HS-27A (cell line): Measurements from ENCODE around the gene C19orf85.
"Not testable (repeated sequence)": the region's sequence is repeated elsewhere in the genome, so short reads cannot be mapped to it uniquely, and the experiment has no call there.

ENCODE experiments used
- DNase-seq: peaks from one replicate; pipeline ENCODE4 v3.0.0-alpha.2; 2012; ENCODE audit warnings: low read depth, missing footprints

C19orf85 gene

DNA sequence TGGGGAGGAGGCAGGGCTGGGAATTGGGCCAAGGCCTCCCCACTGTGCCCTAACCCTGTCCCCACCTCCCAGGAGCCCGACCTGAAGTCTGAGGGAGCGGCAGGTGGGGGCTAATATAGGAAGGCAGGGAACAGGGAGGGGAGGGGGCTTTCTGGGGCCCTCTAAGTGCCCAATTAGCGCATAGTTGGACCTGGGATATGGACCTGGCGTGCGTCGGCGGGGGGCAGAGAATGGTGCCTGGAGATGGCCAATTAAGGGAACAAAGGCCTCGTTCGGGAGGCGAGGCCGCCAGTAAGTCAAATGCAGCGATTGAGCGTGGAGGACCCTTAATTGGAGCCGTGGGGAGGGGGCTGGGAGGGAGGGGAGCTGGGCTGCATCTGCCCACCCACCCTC lies at the start of gene C19orf85:
Gene C19orf85, minus strand, starts transcription at position 90 of the 393 bp plus-strand sequence. CDS start 197 bp downstream, outside the sequence.
- DNase-seq: no peak

DNA sequence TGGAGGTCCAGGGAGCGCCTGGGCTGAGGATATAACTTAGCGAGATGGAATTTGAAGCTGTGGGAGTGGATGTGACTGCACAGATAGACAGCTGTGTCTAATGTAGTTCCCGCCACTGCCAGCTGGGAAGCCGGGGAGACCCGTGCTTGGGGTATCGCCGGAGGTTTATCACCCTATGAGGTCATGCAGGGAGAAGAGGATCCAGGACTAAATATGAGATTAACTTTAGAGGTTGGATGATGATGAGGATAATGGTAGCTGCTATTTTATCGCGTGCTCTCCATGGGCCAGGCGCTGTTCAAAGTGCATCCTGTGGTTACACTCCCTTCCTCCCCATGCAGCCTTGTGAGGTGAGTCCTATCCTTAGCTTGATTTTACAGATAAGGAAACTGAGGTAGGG lies 43.6 kb upstream of the C19orf85 start:
- no peak for DNase-seq

DNA sequence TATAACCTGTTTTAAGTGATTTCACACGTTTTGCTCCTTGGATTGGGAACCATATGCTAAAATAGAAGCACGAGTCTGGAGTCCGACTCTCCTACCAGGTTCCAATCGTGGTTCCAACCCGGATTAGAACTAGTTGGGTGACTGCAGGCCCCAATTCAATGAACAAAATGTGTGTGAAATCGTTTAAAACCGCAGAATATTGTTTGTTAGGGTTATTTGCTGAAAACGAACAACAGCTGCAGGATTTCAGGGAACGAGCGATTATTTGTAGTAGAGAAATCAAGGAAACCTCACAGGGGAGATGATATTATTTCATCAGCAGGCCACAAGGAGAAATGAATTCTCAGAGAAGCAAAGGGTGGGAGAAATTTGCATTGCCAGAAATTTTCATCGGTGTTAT lies 40.4 kb upstream of the C19orf85 start:
- DNase-seq: no peak

GRCh38 chr19:55504252-55504603 lies 39.7 kb upstream of the C19orf85 start:
- DNase-seq: no peak

DNA sequence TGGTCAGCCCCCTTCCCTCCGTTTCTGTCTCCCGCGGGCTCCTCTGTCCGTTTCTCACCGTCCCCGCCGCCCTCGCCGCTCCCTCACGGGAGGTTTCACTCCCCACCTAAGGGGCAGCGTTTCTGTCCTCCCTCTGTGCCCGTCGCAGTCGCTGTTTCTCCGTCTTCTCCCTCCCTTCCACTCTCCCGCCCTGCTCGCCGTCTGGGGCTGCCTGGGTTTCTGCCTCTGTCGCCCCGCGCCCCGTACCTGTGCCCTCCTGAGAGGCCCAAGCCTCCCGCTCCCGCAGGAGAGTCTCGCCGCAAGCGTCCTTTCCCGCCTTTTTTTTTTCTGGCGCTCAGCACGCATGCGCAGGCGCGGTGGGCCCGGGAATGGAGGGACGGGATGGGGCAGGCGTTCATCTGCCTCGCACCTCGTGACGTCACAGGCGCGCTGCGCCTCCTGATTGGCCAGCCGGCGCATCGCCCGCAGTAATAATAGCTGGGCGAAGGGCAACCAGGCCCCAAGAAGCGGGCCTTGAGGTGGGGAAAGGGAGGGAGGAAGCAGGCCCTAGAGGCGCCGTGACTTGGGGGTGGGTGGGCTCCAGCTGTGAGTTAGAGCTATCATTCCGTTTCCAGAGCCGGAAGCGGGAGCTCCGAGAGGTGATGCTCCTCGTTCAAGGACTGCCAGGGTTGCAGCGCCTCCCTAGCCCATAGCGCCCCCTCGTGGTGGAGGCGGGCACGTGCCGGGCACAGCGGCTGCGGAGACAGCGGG lies 39.1 kb upstream of the C19orf85 start:
- peak; percentile 95 for DNase-seq

- no peak for DNase-seq
Measured at GRCh38 chr19:55503157-55503501, 38.6 kb upstream of the C19orf85 start.

DNA sequence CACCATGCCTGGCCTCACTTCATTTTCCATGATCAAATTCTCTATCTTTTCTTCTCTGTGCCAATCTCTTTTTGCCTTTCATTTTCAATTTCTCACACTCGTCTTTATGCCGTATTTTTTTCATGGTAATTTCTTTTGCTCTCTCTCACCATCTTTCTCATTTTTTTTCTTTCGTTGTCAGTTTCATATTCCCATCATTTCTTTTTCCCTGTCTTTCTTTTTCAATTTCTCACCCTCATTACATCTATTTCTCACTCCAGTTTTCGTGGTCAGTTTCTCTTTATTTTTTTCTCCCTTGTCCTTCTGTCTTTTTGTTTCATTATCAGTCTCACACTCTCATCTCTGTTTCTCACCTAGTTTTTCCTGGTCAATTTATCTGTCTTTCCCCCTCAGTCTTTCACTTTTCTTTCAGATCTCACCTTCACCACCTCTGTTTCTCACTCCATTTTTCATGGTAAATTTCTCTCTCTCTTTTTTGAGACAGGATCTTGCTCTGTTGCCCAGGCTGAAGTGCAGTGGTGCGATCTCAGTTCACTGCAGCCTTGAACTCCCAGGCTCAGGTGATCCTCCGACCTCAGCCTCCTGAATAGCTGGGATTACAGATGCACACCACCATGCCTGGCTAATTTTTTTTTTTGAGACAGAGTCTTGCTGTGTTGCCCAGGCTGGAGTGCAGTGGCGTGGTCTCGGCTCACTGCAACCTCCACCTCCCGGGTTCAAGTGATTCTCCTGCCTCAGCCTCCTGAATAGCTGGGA lies 37.8 kb upstream of the C19orf85 start:
- DNase-seq: no peak

- DNase-seq: no peak
Measured at GRCh38 chr19:55500368-55500952, 35.9 kb upstream of the C19orf85 start.

- no peak for DNase-seq
Measured at GRCh38 chr19:55498246-55498840, 33.8 kb upstream of the C19orf85 start.

GRCh38 chr19:55497763-55498162 lies 33.2 kb upstream of the C19orf85 start:
- DNase-seq: no peak

DNA sequence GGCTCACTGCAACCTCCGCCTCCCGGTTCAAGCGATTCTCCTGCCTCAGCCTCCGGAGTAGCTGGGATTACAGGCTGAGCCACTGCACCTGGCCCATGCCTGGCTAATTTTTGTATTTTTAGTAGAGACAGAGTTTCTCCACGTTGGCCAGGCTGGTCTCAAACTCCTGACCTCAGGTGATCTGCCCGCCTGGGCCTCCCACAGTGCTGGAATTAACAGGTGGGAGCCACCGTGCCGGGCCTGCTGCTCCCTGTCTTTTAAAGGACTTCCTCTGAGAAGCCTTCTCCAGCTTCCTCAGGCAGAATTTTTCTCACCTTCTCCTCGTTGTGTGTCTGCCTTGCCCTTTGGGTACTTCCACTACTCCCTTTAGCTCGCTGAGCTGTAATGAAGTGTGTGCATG lies 32.3 kb upstream of the C19orf85 start:
- DNase-seq: not testable (repeated sequence)

DNA sequence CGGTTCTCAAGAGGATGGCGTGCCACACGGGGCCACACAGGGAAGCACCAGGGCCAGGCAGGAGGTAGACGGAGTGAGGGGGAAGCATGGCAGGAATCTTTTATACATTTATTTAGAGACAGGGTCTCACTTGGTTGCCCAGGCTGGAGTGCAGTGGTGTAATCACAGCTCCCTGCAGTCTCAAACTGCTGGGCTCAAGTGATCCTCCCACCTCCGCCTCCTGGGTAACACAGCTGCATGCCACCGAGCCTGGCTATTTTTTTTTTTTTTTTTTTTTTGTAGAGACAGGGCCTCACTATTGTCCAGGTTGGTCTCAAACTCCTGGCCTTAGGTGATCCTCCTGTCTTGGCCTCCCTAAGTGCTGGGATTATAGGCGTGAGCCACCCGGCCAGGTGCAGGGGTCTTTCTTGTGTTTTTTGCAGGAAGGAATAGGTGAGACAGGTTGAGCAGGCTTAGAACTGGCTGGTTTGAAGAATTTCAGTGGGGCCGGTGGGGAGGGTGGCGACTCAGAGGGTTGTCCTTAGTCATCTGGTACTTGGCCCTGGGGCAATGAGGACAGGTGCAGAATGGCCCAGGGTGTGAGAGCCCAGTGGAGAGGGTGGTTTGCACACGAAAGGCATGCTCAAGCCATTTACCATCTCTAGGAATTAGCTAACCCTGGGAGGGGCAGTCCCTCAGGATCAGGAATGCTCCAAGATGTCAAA lies 31.2 kb upstream of the C19orf85 start:
- DNase-seq: no peak

GRCh38 chr19:55494172-55494761 lies 29.7 kb upstream of the C19orf85 start:
- DNase-seq: no peak

DNA sequence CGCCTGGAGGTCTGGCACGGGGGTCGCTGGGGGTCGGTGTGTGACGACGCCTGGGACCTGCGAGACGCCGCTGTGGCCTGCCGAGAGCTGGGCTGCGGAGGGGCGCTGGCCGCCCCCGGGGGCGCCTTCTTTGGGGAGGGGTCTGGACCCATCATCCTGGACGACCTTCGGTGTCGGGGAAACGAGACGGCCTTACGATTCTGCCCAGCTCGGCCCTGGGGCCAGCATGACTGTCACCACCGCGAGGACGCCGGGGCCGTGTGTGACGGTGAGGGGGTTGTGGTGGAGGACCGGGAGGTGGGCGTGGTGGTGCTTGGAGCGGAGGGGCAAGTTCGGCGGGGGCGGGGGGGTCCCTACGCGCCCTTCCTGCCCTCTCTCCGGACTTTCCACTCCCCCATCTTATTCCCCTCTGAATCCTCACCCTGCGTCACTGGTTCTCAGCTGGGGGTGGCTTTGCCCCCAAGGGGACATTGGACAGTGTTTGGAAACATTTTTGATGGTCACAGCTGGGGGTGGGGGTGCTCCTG lies 29.2 kb upstream of the C19orf85 start:
- DNase-seq: no peak

DNA sequence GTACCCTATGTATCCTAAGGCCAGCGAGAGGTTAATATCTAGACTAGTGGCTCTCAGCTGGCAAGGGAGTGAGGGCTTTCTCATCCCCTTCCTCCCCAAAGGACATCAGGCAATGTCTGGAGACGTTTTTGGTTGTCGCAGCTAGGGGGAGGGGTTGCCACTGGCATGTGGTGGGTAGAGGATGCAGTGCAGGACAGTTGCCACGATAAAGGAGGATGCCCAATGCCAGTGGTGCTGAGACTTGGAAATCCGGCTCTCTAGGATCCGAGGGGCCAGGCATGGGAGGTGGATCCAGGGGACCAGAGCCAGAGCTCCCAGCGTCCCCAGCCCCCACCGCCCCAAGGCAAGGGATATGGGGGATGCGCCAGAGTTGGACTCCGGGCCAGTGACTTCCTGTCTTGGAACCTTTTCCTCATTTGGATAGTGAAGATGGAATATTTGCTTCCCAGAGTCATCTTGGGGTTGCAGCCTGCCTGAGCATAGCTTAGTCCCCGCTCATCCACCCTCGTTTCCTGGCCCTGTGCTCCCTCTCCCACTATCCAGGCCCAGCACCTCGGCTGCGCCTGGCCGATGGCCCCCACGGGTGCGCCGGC lies 28.6 kb upstream of the C19orf85 start:
- no peak for DNase-seq

DNA sequence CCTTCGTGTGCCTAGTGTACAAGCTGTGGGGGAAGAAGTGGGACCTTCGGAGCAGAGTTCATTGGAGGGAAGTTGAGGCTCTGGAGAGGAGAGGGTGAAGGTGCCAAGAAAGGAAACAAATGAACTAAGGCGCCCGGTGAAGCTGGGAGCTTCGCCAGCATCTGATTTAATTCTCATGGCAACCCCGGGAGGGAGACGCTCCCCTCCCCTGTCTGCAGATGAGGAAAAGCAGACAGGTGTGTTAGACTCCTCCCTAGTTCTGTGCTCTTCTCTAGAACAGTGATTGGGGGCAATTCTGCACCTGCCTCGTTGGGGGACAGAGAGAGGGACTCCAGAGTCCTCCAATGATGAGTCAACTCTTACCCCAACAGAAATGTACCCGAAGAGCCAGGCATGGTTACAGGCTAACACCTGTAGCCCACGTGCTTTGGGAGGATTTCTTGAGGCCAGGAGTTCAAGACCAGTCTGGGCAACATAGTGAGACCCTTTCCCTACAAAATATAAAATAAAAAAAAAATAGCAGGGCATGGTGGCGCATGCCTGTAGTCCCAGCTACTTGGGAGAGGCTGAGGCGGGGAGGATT lies 27.9 kb upstream of the C19orf85 start:
- no peak for DNase-seq

- no peak for DNase-seq
Measured at GRCh38 chr19:55491546-55492360, 27.2 kb upstream of the C19orf85 start.

GRCh38 chr19:55490478-55491432 lies 26.2 kb upstream of the C19orf85 start:
- no peak for DNase-seq
